SK-N-MC (cell line): Measurements from ENCODE around the gene CACNA1E.

Source experiments
- EZH2 ChIP-seq: fragments of 200-600 bp; sonication (generic); IDR thresholded peaks from one replicate; pipeline ENCODE4 v1.6.1; 2017; ENCODE audit warnings: antibody characterized with exemption
- FOXP2 ChIP-seq: optimal IDR thresholded peaks from 2 replicates; pipeline ENCODE3; 2011; ENCODE audit warnings: mild to moderate bottlenecking, moderate library complexity; ENCODE audit not compliant: insufficient read depth; ENCODE audit errors: extremely low read length, control extremely low read depth
- POLR2AphosphoS5 ChIP-seq: IDR thresholded peaks from 2 replicates; pipeline ENCODE4 v1.6.1; 2012; ENCODE audit warnings: mild to moderate bottlenecking, low read depth, low read length, borderline replicate concordance

- TF ChIP-seq EZH2, result no peak
- no peak for TF ChIP-seq POLR2AphosphoS5
- TF ChIP-seq FOXP2, result no peak
These were observed 323.9 kb downstream of the CACNA1E start for GRCh38 chr1:181807251-181807650.
